GM18507 (cell line): ENCODE results near the gene MBD5.
"Not testable (repeated sequence)": the region's sequence is repeated elsewhere in the genome, so short reads cannot be mapped to it uniquely, and the experiment has no call there.

ENCODE experiments used
- DNase-seq: peaks from one replicate; pipeline ENCODE4 v3.0.0; 2011; ENCODE audit warnings: low read depth; ENCODE audit not compliant: insufficient read length; ENCODE audit errors: extremely low spot score
- FAIRE-seq: peaks from 2 replicates; lab custom pipeline; 2011; peaks lifted over from hg19 to GRCh38; lab: Jason Lieb, UNC

MBD5 gene

GRCh38 chr2:148021059-148021861 lies at the start of gene MBD5:
Gene MBD5 (plus strand): TSS chr2:148021091.
- FAIRE-seq (no peak), DNase-seq (no peak)

- no peak for DNase-seq
- FAIRE-seq = no peak
Observed at GRCh38 chr2:147976102-147976501, 44.8 kb upstream of the MBD5 start.

GRCh38 chr2:147977679-147978078 lies 43.2 kb upstream of the MBD5 start:
- FAIRE-seq = no peak
- no peak for DNase-seq

- no peak for FAIRE-seq
- DNase-seq = no peak
Observed at GRCh38 chr2:147980940-147981528, 39.9 kb upstream of the MBD5 start.

- no peak for FAIRE-seq
- DNase-seq = no peak
Observed at GRCh38 chr2:147989102-147989501, 31.8 kb upstream of the MBD5 start.

- FAIRE-seq (peak; percentile 67), DNase-seq (peak; percentile 32)
Observed at GRCh38 chr2:147989809-147990403, 31.0 kb upstream of the MBD5 start.

GRCh38 chr2:147994965-147995364 lies 25.9 kb upstream of the MBD5 start:
- not testable (repeated sequence) for DNase-seq, FAIRE-seq

- no peak for DNase-seq
- no peak for FAIRE-seq
Observed at GRCh38 chr2:147996828-147997227, 24.1 kb upstream of the MBD5 start.

GRCh38 chr2:147998203-147998602 lies 22.7 kb upstream of the MBD5 start:
- FAIRE-seq = peak; percentile 52

GRCh38 chr2:147999126-147999525 lies 21.8 kb upstream of the MBD5 start:
- DNase-seq = no peak
- no peak for FAIRE-seq

More at GRCh38 chr2:147998203-147998602, 22.7 kb upstream of the MBD5 start:
- no peak for DNase-seq

- no peak for FAIRE-seq
- no peak for DNase-seq
Observed at GRCh38 chr2:148000095-148000494, 20.8 kb upstream of the MBD5 start.

GRCh38 chr2:148002420-148002819 lies 18.5 kb upstream of the MBD5 start:
- not testable (repeated sequence) for FAIRE-seq, DNase-seq

- FAIRE-seq = no peak
- DNase-seq = no peak
Observed at GRCh38 chr2:148006249-148007007, 14.5 kb upstream of the MBD5 start.

- DNase-seq = no peak
- FAIRE-seq = no peak
Observed at GRCh38 chr2:148007219-148007900, 13.5 kb upstream of the MBD5 start.

- DNase-seq, FAIRE-seq: not testable (repeated sequence)
Observed at GRCh38 chr2:148008411-148008810, 12.5 kb upstream of the MBD5 start.

- no peak for FAIRE-seq
- DNase-seq = no peak
Observed at GRCh38 chr2:148013876-148014275, 7.0 kb upstream of the MBD5 start.

- FAIRE-seq (no peak), DNase-seq (no peak)
Observed at GRCh38 chr2:148014616-148015015, 6.3 kb upstream of the MBD5 start.

GRCh38 chr2:148020111-148021058 lies 506 bp upstream of the MBD5 start, which contains the start of gene ORC4:
Gene ORC4 (minus strand): TSS chr2:148020737. CDS start chr2:147975958, 44,779 bp downstream.
- DNase-seq = peak; percentile 79
- peak; percentile 100 for FAIRE-seq
